CD4-positive, alpha-beta T cell (primary cell): ENCODE data around the gene ZNF506. TPM values are rescaled to one million over a fixed set of nuclear protein-coding genes. Genes with fewer than 3 reads are reported as not detected.

Experiments
- ATAC-seq: fragments of 200-7000 bp; cut with Tn5 transposase; one replicate; pipeline ENCODE4 v1.10.0; 2022; ENCODE audit warnings: mild to moderate bottlenecking; ENCODE audit not compliant: poor library complexity
- CTCF ChIA-PET: fragments of 350-600 bp; sonication (Branson Sonifier 250); formaldehyde crosslinking; loops from one replicate; lab custom pipeline; 2021; ENCODE audit warnings: antibody characterized with exemption, inconsistent platforms; lab: Charles Lee
- POLR2A ChIA-PET: fragments of 350-600 bp; sonication (Branson Sonifier 250); formaldehyde crosslinking; loops from one replicate; lab custom pipeline; 2021; ENCODE audit warnings: antibody characterized with exemption, inconsistent platforms; lab: Charles Lee
- DNase-seq, 14 experiments: peaks; one replicate each; pipeline ENCODE4 v3.0.0-alpha.2; 2013 to 2020; ENCODE audit warnings: mixed read lengths in 2 of 14
- H3K27ac ChIP-seq, 2 donors: one replicate each; pipeline versions ENCODE4 v1.5.1 to v1.7.0; 2013; ENCODE audit warnings: low read length in 2 of 2, low read depth in 1 of 2, mild to moderate bottlenecking in 1 of 2
- H3K27me3 ChIP-seq, 2 experiments: 1 replicate in 1 of 2; 2 replicates in 1 of 2; pipeline versions ENCODE4 v1.6.1 to v1.7.0; 2013; ENCODE audit warnings: low read length in 2 of 2, control low read depth in 1 of 2, mild to moderate bottlenecking in 1 of 2, moderate library complexity in 1 of 2; ENCODE audit not compliant: insufficient read depth in 2 of 2, control insufficient read depth in 1 of 2
- H3K36me3 ChIP-seq: one replicate; pipeline ENCODE4 v1.6.1; 2013; ENCODE audit warnings: low read length, control low read depth; ENCODE audit not compliant: insufficient read depth
- H3K4me1 ChIP-seq: one replicate; pipeline ENCODE4 v1.6.1; 2013; ENCODE audit warnings: low read length, control low read depth; ENCODE audit not compliant: insufficient read depth
- H3K4me3 ChIP-seq: one replicate; pipeline ENCODE4 v1.5.1; 2013; ENCODE audit warnings: mild to moderate bottlenecking, low read length, moderate library complexity
- H3K9me3 ChIP-seq, 2 experiments: 1 replicate in 1 of 2; 2 replicates in 1 of 2; pipeline versions ENCODE4 v1.6.1 to v1.7.0; 2013; ENCODE audit warnings: low read length in 2 of 2, mild to moderate bottlenecking in 2 of 2, control low read depth in 1 of 2, moderate library complexity in 1 of 2; ENCODE audit not compliant: control insufficient read depth in 1 of 2, insufficient read depth in 1 of 2
- H3K27ac Mint-ChIP-seq: one replicate; pipeline ENCODE4 v1.8.0; 2020; ENCODE audit warnings: mixed read lengths
- H3K27me3 Mint-ChIP-seq: one replicate; pipeline ENCODE4 v1.8.0; 2021; ENCODE audit warnings: mixed read lengths
- H3K36me3 Mint-ChIP-seq: one replicate; pipeline ENCODE4 v1.8.0; 2021; ENCODE audit warnings: low read depth, mixed read lengths
- H3K4me1 Mint-ChIP-seq: one replicate; pipeline ENCODE4 v1.8.0; 2021; ENCODE audit warnings: low read depth, mixed read lengths
- H3K4me3 Mint-ChIP-seq: one replicate; pipeline ENCODE4 v1.8.0; 2020; ENCODE audit warnings: mild to moderate bottlenecking, mixed read lengths
- H3K9me3 Mint-ChIP-seq: one replicate; pipeline ENCODE4 v1.8.0; 2020; ENCODE audit warnings: mixed read lengths
- CTCF ChIP-seq: fragments of 200-600 bp; IDR thresholded peaks from one replicate; pipeline ENCODE4 v1.8.0; 2022; ENCODE audit warnings: antibody characterized with exemption, mild to moderate bottlenecking
- intact Hi-C, 2 experiments: fragments of 100-400 bp; cut with DNase I in 1 of 2; cut with micrococcal nuclease in 1 of 2; formaldehyde crosslinking; loops; one replicate each; pipeline versions ENCODE4 v1.15.1 to v1.9.0; 2023 to 2025; cut with DNase I, micrococcal nuclease
- total RNA-seq, 174 experiments: library from RNA in 2 of 174; stranded (reverse) in 2 of 174; gene quantifications; one replicate each; pipeline ENCODE4 v1.2.3 and lab custom pipeline; 2021 to 2026

Gene ZNF506
- total RNA-seq, 2 experiments from 2014 or later = 48.0 to 50.7 TPM

DNA sequence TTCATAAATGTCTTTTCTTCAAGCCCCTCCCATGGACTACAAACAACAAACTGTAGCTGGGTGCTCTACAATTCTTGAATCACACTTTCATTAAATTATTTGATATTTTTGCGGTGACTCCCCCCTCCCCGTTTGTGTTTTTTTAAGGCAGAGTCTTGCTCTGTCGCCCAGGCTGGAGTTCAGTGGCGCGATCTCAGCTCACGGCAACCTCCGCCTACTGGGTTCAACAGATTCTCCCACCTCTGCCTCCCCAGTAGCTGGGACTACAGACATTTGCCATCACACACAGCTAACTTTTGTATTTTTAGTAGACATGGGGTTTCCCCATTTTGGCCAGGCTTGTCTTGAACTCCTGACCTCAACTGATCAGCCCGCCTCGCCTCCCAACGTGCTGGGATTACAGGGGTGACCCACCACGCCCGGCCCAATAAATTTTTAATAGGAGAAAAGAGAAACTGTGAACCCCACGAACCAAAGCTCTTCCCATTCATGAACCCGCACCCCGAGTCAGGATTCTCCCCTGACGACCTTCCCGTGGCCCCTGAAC is 703 bp downstream of the ZNF506 start:
- intact Hi-C loops = loop anchor here (1.0 to 5.0 kb wide), 9 partner anchors 44 to 159 kb away; partner anchors contain the start of genes ATP13A1 (in 1 of the 2), ZNF101 (in 1 of the 2), ZNF14 (in 1 of the 2) and ZNF253 (in 1 of the 2)
- H3K4me1 Mint-ChIP-seq = peaks cover 45% of the 10 kb centered on the region

GRCh38 chr19:19817357-19817756 is 4.2 kb downstream of the ZNF506 start:
- H3K9me3 Mint-ChIP-seq = peaks cover 4% of the 10 kb centered on the region
- peak; percentile 54 for ATAC-seq
- CTCF ChIA-PET = interaction anchor here (0.6 kb wide), 1 partner anchor 20 kb away, joined by 3 read pairs; no protein-coding TSS in a partner anchor

More for the DNA sequence above, 703 bp downstream of the ZNF506 start:
- H3K27me3 Mint-ChIP-seq = no peaks in the 10 kb centered on the region
- H3K4me1 ChIP-seq = peaks cover 50% of the 10 kb centered on the region
- no peak for TF ChIP-seq CTCF
- DNase-seq = peak in 4 of 14 experiments; percentile 14 to 66 (median 34)
- H3K27ac ChIP-seq = peak overlapping the region; percentile 97
- H3K9me3 Mint-ChIP-seq = peaks cover 5% of the 10 kb centered on the region
- H3K36me3 ChIP-seq = peaks cover 13% of the 10 kb centered on the region
- ATAC-seq = no peak
- peak overlapping the region; percentile 62 for H3K4me3 ChIP-seq
- no peaks in the 10 kb centered on the region for H3K27me3 ChIP-seq
- H3K4me3 Mint-ChIP-seq = peak overlapping the region; percentile 99
- H3K36me3 Mint-ChIP-seq = peaks cover 62% of the 10 kb centered on the region
- peak overlapping the region; percentile 86 for H3K27ac Mint-ChIP-seq
- H3K9me3 ChIP-seq = peaks cover 7 to 15% of the 10 kb centered on the region in 2 experiments
- POLR2A ChIA-PET = interaction anchor here (0.7 to 4.4 kb wide), 49 partner anchors 10 to 1947 kb away, joined by 3 to 160 read pairs (median 5); partner anchors contain the start of genes ATP13A1, BORCS8, GMIP and NDUFA13
- CTCF ChIA-PET = interaction anchor here (0.6 to 2.1 kb wide), 3 partner anchors 15 to 44 kb away, joined by 3 to 6 read pairs (median 3); no protein-coding TSS in a partner anchor

More at GRCh38 chr19:19817357-19817756, 4.2 kb downstream of the ZNF506 start:
- no peak for TF ChIP-seq CTCF
- Mint-ChIP-seq H3K27me3 (no peaks in the 10 kb centered on the region), H3K4me3 (peak overlapping the region; percentile 74), H3K27ac (peak overlapping the region; percentile 86), H3K4me1 (peaks cover 72% of the 10 kb centered on the region), H3K36me3 (peaks cover 86% of the 10 kb centered on the region)
- peaks cover 70% of the 10 kb centered on the region for H3K4me1 ChIP-seq
- DNase-seq = peak; percentile 24 to 93 (median 48)
- H3K9me3 ChIP-seq = peaks cover 11 to 19% of the 10 kb centered on the region in 2 experiments
- POLR2A ChIA-PET = interaction anchor here (1.0 to 3.3 kb wide), 11 partner anchors 28 to 154 kb away, joined by 3 to 22 read pairs (median 7); partner anchors contain the start of genes ATP13A1, ZNF101, ZNF14 and ZNF253
- no peaks in the 10 kb centered on the region for H3K27me3 ChIP-seq
- intact Hi-C loops = loop anchor here (1.0 to 5.0 kb wide), 3 partner anchors 41 to 145 kb away; no protein-coding TSS in a partner anchor
- H3K4me3 ChIP-seq = no peak overlapping the region
- peak overlapping the region in 1 of 2 donors; percentile 79 for H3K27ac ChIP-seq
- peaks cover 35% of the 10 kb centered on the region for H3K36me3 ChIP-seq
